IPS DF 4.7 (cell line): ENCODE data around the gene SMOC2.
"Not testable (repeated sequence)": the region's sequence is repeated elsewhere in the genome, so short reads cannot be mapped to it uniquely, and the experiment has no call there.

Experiments
- DNase-seq: peaks from one replicate; pipeline ENCODE4 v3.0.0-alpha.2; 2013; ENCODE audit warnings: low spot score; ENCODE audit errors: extremely low read depth

Gene SMOC2

GRCh38 chr6:168599769-168600330 lies 158.9 kb downstream of the SMOC2 start:
- DNase-seq = no peak

- DNase-seq = no peak
These were observed 159.4 kb downstream of the SMOC2 start for GRCh38 chr6:168600381-168600780.

GRCh38 chr6:168601111-168601510 lies 160.1 kb downstream of the SMOC2 start:
- DNase-seq = no peak

GRCh38 chr6:168601546-168601945 lies 160.6 kb downstream of the SMOC2 start:
- DNase-seq = no peak

- DNase-seq = no peak
These were observed 161.6 kb downstream of the SMOC2 start for GRCh38 chr6:168602576-168602975.

- DNase-seq = no peak
These were observed 162.2 kb downstream of the SMOC2 start for GRCh38 chr6:168603234-168603633.

- DNase-seq = no peak
These were observed 165.0 kb downstream of the SMOC2 start for GRCh38 chr6:168605964-168606363.

GRCh38 chr6:168606722-168607121 lies 165.7 kb downstream of the SMOC2 start:
- no peak for DNase-seq

GRCh38 chr6:168607272-168608112 lies 166.5 kb downstream of the SMOC2 start:
- no peak for DNase-seq

GRCh38 chr6:168608113-168608400 lies 167.1 kb downstream of the SMOC2 start:
- DNase-seq = no peak

GRCh38 chr6:168609026-168609685 lies 168.2 kb downstream of the SMOC2 start:
- DNase-seq = no peak

GRCh38 chr6:168609914-168610490 lies 169.0 kb downstream of the SMOC2 start:
- no peak for DNase-seq

- not testable (repeated sequence) for DNase-seq
These were observed 170.0 kb downstream of the SMOC2 start for GRCh38 chr6:168610966-168611365.

- DNase-seq = no peak
These were observed 170.7 kb downstream of the SMOC2 start for GRCh38 chr6:168611691-168612090.

- DNase-seq = no peak
These were observed 171.6 kb downstream of the SMOC2 start for GRCh38 chr6:168612586-168612985.

GRCh38 chr6:168615837-168616236 lies 174.9 kb downstream of the SMOC2 start:
- DNase-seq = no peak

GRCh38 chr6:168616816-168617765 lies 176.1 kb downstream of the SMOC2 start:
- no peak for DNase-seq

GRCh38 chr6:168618546-168619315 lies 177.7 kb downstream of the SMOC2 start:
- DNase-seq = no peak

GRCh38 chr6:168619560-168620314 lies 178.8 kb downstream of the SMOC2 start:
- DNase-seq = no peak

GRCh38 chr6:168620578-168620977 lies 179.6 kb downstream of the SMOC2 start:
- DNase-seq = no peak
